Neural progenitor cell (in vitro differentiated cells): ENCODE data around the gene SEMA6A. TPM values are rescaled to one million over a fixed set of nuclear protein-coding genes. Genes with fewer than 3 reads are reported as not detected.

Source experiments
- DNase-seq: peaks from one replicate; pipeline ENCODE4 v3.0.0-alpha.2; 2016; ENCODE audit warnings: low spot score
- H2AFZ ChIP-seq: fragments of 200-600 bp; sonication (generic); replicated peaks from 2 replicates; pipeline ENCODE4 v1.6.1; 2016; ENCODE audit warnings: antibody characterized with exemption
- H3F3A ChIP-seq: fragments of 200-600 bp; sonication (generic); 2 replicates; pipeline ENCODE4 v1.6.1; 2016; ENCODE audit warnings: antibody characterized with exemption, low read depth
- H3K27ac ChIP-seq: fragments of 200-600 bp; sonication (generic); 2 replicates; pipeline ENCODE4 v1.5.1; 2016; ENCODE audit warnings: mild to moderate bottlenecking
- H3K27me3 ChIP-seq: fragments of 200-600 bp; sonication (generic); 2 replicates; pipeline ENCODE4 v1.6.1; 2016; ENCODE audit warnings: mild to moderate bottlenecking, moderate library complexity
- H3K36me3 ChIP-seq: fragments of 200-600 bp; sonication (generic); 2 replicates; pipeline ENCODE4 v1.5.1; 2016
- H3K4me1 ChIP-seq: fragments of 200-600 bp; sonication (generic); 2 replicates; pipeline ENCODE4 v1.6.1; 2016; ENCODE audit warnings: mixed run types
- H3K4me2 ChIP-seq: fragments of 200-600 bp; sonication (generic); 2 replicates; pipeline ENCODE4 v1.6.1; 2016
- H3K4me3 ChIP-seq: fragments of 200-600 bp; sonication (generic); 2 replicates; pipeline ENCODE4 v1.5.1; 2016
- H3K79me2 ChIP-seq: fragments of 200-600 bp; sonication (generic); 2 replicates; pipeline ENCODE4 v1.6.1; 2016; ENCODE audit warnings: low read depth
- H3K9ac ChIP-seq: fragments of 200-600 bp; sonication (generic); 2 replicates; pipeline ENCODE4 v1.6.1; 2016
- H3K9me3 ChIP-seq: fragments of 200-600 bp; sonication (generic); 2 replicates; pipeline ENCODE4 v1.5.1; 2016; ENCODE audit warnings: low read depth
- H4K20me1 ChIP-seq: fragments of 200-600 bp; sonication (generic); 2 replicates; pipeline ENCODE4 v1.6.1; 2016; ENCODE audit warnings: low read depth
- H3K27ac Mint-ChIP-seq: 3 replicates; pipeline ENCODE4 v1.8.0; 2021; ENCODE audit warnings: mixed read lengths
- H3K27me3 Mint-ChIP-seq: 2 replicates; pipeline ENCODE4 v1.8.0; 2022; ENCODE audit warnings: low read depth, mild to moderate bottlenecking, inconsistent platforms, moderate library complexity, mixed read lengths; ENCODE audit not compliant: insufficient read depth
- H3K36me3 Mint-ChIP-seq: 3 replicates; pipeline ENCODE4 v1.8.0; 2021; ENCODE audit warnings: mixed read lengths
- H3K4me1 Mint-ChIP-seq: 3 replicates; pipeline ENCODE4 v1.8.0; 2021; ENCODE audit warnings: mixed read lengths
- H3K4me3 Mint-ChIP-seq: 3 replicates; pipeline ENCODE4 v1.8.0; 2021; ENCODE audit warnings: mild to moderate bottlenecking, moderate library complexity, mixed read lengths
- H3K9me3 Mint-ChIP-seq: 3 replicates; pipeline ENCODE4 v1.8.0; 2020; ENCODE audit warnings: mixed read lengths
- CTCF ChIP-seq: fragments of 200-600 bp; sonication (generic); IDR thresholded peaks from 2 replicates; pipeline ENCODE4 v1.5.1; 2017; ENCODE audit warnings: antibody characterized with exemption, mild to moderate bottlenecking
- EZH2 ChIP-seq: fragments of 200-600 bp; sonication (generic); IDR thresholded peaks from 2 replicates; pipeline ENCODE4 v1.6.1; 2017; ENCODE audit warnings: antibody characterized with exemption, mild to moderate bottlenecking, moderate library complexity
- EZH2phosphoT487 ChIP-seq: fragments of 200-600 bp; sonication (generic); IDR thresholded peaks from 2 replicates; pipeline ENCODE4 v1.6.1; 2017; ENCODE audit warnings: antibody characterized with exemption
- total RNA-seq: library from RNA; depleted of rRNA; stranded (reverse); fragments of >200 nt; gene quantifications from 2 replicates; pipeline ENCODE4 v1.2.3, GENCODE V29; 2015; ENCODE audit warnings: low replicate concordance

The SEMA6A gene
- total RNA-seq, 1 donor from 2014 or later = 86.4 TPM

GRCh38 chr5:116448870-116449427 lies 125.7 kb downstream of the SEMA6A start:
- Histone ChIP-seq H3K9me3 (no peaks in the 10 kb centered on the region), H4K20me1 (peaks cover 28% of the 10 kb centered on the region), H3F3A (peaks cover 25% of the 10 kb centered on the region), H3K27ac (no peak overlapping the region), H3K9ac (no peak overlapping the region), H3K4me1 (peaks cover 44% of the 10 kb centered on the region), H3K4me2 (peak overlapping the region; percentile 47), H3K4me3 (no peak overlapping the region), H3K79me2 (peaks cover 4% of the 10 kb centered on the region), H2AFZ (no peak overlapping the region), H3K27me3 (no peaks in the 10 kb centered on the region), H3K36me3 (no peaks in the 10 kb centered on the region)
- Mint-ChIP-seq H3K9me3 (no peaks in the 10 kb centered on the region), H3K27ac (peak overlapping the region; percentile 83), H3K27me3 (no peaks in the 10 kb centered on the region), H3K4me3 (no peak overlapping the region), H3K36me3 (peaks cover 29% of the 10 kb centered on the region), H3K4me1 (peaks cover 35% of the 10 kb centered on the region)
- DNase-seq = no peak
- TF ChIP-seq EZH2 (no peak), CTCF (no peak), EZH2phosphoT487 (no peak)

- H3K79me2 ChIP-seq = peaks cover 4% of the 10 kb centered on the region
- no peaks in the 10 kb centered on the region for H3K27me3 ChIP-seq
- no peak overlapping the region for H3K27ac Mint-ChIP-seq
- no peak overlapping the region for H2AFZ ChIP-seq
- no peak overlapping the region for H3K9ac ChIP-seq
- no peaks in the 10 kb centered on the region for H3K9me3 ChIP-seq
- H3F3A ChIP-seq = peaks cover 30% of the 10 kb centered on the region
- no peaks in the 10 kb centered on the region for H3K27me3 Mint-ChIP-seq
- TF ChIP-seq CTCF (peak; percentile 26), EZH2 (no peak), EZH2phosphoT487 (no peak)
- H3K4me2 ChIP-seq = no peak overlapping the region
- no peak overlapping the region for H3K4me3 ChIP-seq
- no peak overlapping the region for H3K4me3 Mint-ChIP-seq
- H3K36me3 ChIP-seq = no peaks in the 10 kb centered on the region
- no peak for DNase-seq
- peaks cover 33% of the 10 kb centered on the region for H3K36me3 Mint-ChIP-seq
- peaks cover 44% of the 10 kb centered on the region for H3K4me1 ChIP-seq
- H3K4me1 Mint-ChIP-seq = peaks cover 37% of the 10 kb centered on the region
- no peak overlapping the region for H3K27ac ChIP-seq
- peaks cover 33% of the 10 kb centered on the region for H4K20me1 ChIP-seq
- H3K9me3 Mint-ChIP-seq = no peaks in the 10 kb centered on the region
Observed at GRCh38 chr5:116448450-116448849, 126.2 kb downstream of the SEMA6A start.

GRCh38 chr5:116446356-116447005 lies 128.1 kb downstream of the SEMA6A start:
- TF ChIP-seq EZH2phosphoT487 (no peak), CTCF (no peak), EZH2 (no peak)
- no peak overlapping the region for H3K27ac Mint-ChIP-seq
- Histone ChIP-seq H3K36me3 (no peaks in the 10 kb centered on the region), H3F3A (peaks cover 46% of the 10 kb centered on the region), H3K27me3 (no peaks in the 10 kb centered on the region), H3K79me2 (peaks cover 4% of the 10 kb centered on the region), H3K9ac (no peak overlapping the region), H2AFZ (no peak overlapping the region), H3K9me3 (no peaks in the 10 kb centered on the region), H4K20me1 (peaks cover 23% of the 10 kb centered on the region), H3K4me1 (peaks cover 57% of the 10 kb centered on the region), H3K4me2 (no peak overlapping the region), H3K4me3 (no peak overlapping the region), H3K27ac (no peak overlapping the region)
- peaks cover 39% of the 10 kb centered on the region for H3K4me1 Mint-ChIP-seq
- no peak for DNase-seq
- peaks cover 34% of the 10 kb centered on the region for H3K36me3 Mint-ChIP-seq
- no peaks in the 10 kb centered on the region for H3K9me3 Mint-ChIP-seq
- H3K27me3 Mint-ChIP-seq = no peaks in the 10 kb centered on the region
- no peak overlapping the region for H3K4me3 Mint-ChIP-seq
